PC-9 (cell line): ENCODE data around the gene PADI6.

Experiments
- EZH2 ChIP-seq: fragments of 200-600 bp; sonication (generic); IDR thresholded peaks from 2 replicates; pipeline ENCODE4 v1.8.0; 2017; ENCODE audit warnings: antibody characterized with exemption, low read depth
- TF ChIP-seq, protein P1 (sequence below): fragments of 200-600 bp; sonication (generic); conservative IDR thresholded peaks from 2 replicates; pipeline ENCODE4 v1.6.1; 2017; ENCODE audit warnings: mixed run types, antibody characterized with exemption, mild to moderate bottlenecking, moderate library complexity

DNA sequence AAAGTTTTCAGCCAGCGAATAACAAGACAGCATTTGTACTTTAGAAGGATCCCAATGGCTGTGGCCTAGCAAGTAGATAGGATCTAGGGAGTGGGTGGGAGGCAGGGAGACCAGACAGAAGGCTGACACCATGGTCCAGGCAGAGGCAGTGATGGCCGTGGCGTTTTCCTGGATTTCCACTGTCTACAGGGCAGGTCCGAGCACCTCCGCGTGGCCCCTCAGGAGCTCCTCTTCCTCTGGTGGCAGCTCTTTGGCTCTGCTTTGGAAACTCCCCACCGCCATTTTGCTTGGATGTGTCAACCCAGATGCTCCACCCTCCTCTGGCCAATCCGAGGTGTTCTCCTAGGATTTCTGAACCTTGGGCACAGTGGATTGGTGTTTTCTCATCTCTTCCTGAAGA is 38.9 kb upstream of the PADI6 start:
- TF ChIP-seq, protein P1, sequence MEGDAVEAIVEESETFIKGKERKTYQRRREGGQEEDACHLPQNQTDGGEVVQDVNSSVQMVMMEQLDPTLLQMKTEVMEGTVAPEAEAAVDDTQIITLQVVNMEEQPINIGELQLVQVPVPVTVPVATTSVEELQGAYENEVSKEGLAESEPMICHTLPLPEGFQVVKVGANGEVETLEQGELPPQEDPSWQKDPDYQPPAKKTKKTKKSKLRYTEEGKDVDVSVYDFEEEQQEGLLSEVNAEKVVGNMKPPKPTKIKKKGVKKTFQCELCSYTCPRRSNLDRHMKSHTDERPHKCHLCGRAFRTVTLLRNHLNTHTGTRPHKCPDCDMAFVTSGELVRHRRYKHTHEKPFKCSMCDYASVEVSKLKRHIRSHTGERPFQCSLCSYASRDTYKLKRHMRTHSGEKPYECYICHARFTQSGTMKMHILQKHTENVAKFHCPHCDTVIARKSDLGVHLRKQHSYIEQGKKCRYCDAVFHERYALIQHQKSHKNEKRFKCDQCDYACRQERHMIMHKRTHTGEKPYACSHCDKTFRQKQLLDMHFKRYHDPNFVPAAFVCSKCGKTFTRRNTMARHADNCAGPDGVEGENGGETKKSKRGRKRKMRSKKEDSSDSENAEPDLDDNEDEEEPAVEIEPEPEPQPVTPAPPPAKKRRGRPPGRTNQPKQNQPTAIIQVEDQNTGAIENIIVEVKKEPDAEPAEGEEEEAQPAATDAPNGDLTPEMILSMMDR, result no peak
- no peak for TF ChIP-seq EZH2
